HG03139 (cell line): ENCODE data around the gene SLC35C1.
"Not testable (repeated sequence)": the region's sequence is repeated elsewhere in the genome, so short reads cannot be mapped to it uniquely, and the experiment has no call there.

Source experiments
- ATAC-seq: cut with Tn5 transposase; IDR thresholded peaks from one replicate; pipeline ENCODE4 v1.9.1; 2021; ENCODE audit not compliant: unreplicated experiment

SLC35C1 gene

DNA sequence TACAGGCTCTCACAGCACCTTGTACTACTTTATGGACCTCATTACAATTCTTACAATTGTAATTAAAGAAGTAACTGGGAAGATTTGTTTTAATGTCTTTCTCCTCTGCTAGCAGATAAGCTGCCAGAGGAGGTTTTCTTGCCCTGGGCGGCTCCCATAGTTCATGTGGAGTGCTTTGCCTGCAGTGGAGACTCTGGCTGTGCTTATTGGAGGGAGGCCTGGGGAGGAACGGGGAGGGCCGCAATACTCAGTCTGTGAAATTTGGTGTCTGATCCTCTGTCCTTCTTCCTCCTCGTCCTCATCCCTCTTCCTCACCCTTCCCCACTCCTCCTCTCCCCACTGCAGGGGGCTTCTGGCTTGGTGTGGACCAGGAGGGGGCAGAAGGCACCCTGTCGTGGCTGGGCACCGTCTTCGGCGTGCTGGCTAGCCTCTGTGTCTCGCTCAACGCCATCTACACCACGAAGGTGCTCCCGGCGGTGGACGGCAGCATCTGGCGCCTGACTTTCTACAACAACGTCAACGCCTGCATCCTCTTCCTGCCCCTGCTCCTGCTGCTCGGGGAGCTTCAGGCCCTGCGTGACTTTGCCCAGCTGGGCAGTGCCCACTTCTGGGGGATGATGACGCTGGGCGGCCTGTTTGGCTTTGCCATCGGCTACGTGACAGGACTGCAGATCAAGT is 5.6 kb downstream of the SLC35C1 start:
- ATAC-seq: no peak

DNA sequence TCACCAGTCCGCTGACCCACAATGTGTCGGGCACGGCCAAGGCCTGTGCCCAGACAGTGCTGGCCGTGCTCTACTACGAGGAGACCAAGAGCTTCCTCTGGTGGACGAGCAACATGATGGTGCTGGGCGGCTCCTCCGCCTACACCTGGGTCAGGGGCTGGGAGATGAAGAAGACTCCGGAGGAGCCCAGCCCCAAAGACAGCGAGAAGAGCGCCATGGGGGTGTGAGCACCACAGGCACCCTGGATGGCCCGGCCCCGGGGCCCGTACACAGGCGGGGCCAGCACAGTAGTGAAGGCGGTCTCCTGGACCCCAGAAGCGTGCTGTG is 6.1 kb downstream of the SLC35C1 start:
- no peak for ATAC-seq

DNA sequence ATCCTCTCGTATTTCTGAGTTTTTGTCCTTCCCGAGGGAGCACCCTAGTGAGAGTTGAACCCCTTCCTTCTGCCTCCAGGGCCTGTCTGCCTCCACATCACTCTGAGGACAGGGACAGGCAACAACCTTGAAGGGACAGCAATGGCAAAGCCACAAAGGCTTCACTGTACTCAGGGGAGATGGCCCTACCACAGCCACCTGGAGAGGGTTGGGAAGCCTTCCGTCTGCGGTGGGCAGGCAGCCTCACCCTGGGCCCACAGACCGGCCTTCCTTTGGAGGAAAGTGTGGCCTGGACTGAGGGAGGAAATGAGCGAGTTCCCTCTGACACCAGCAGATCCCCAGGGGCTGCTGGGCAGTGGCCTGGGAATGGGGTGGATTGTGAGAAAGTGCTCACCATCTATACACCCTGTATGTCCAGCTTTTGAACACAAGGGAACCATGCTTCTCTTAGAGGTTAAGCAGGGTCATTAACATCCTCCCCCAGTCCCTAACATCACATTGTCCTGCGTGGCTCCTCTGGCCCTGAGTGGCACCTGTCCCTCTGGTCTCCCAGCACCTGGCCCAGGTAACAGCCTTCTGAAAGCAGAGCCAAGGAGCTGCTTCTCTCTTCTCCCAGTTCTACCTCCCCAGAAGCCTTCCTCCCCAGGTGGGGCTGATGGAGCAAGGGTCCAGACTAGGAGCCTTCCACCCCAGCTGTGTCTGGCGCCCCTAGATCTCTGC is 6.8 kb downstream of the SLC35C1 start:
- no peak for ATAC-seq

DNA sequence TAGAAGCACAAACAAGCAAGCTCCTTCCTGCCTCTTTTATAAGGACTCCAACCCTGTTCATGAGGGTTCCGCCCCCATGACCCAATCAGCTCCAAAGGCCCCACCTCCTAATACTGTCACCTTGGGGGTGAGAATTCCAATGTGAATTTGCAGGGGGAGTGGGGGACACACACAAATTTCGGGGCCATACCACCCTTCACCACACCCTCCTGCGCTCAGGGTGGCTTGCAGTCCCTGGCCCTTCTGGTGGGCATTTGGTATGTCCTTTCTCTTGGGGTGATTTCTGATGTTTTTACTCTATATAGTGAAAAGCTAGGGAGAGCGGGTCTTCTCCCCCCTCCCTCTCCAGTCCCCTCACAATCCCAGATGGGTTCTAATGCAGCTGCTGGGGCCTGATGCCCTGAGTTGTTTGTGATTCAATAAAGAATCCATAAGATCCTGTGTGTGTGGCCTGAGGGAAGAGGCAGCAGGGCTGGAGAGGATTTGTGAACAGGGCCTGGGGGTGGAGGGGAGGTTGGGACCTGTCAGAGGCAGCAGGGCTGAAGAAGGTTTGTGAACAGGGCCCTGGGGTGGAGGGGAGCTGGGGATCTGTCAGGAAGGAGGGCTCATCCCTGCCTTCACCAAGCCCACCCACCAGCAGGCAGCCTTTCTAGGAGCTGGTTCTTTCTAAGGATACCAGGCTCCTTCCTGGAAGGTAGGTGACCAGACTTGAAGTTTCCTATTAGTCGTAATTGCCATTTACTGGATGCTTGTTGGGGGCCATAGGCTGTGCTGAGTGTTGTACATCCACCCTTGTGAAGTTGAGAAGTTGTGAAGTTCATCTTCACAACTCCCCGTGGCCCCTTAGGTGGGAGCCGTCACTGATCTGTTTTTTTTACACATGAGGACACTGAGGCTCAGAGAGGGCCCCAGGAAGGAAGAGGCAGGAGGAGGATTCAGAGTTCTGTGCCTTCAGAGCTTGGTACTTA is 7.9 kb downstream of the SLC35C1 start:
- no peak for ATAC-seq

DNA sequence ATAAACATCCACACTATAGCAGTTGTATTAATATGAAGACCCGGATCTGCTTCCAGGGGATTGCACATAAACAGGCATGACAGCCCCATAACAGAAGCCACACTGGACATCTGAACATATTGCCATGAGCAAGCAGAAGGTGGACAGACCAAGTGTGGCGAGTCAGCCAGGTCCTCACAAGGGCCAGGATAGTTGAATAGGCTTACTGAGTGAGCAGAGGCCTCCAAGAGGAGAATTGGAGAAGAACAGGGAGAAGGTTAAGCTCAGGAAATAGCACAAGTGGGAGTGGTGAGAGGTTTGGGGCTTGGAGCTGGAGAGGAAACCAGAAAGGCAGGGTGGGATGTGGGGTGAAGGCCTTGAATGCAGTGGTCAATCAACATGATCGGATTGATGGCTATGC is 10.8 kb downstream of the SLC35C1 start:
- no peak for ATAC-seq

DNA sequence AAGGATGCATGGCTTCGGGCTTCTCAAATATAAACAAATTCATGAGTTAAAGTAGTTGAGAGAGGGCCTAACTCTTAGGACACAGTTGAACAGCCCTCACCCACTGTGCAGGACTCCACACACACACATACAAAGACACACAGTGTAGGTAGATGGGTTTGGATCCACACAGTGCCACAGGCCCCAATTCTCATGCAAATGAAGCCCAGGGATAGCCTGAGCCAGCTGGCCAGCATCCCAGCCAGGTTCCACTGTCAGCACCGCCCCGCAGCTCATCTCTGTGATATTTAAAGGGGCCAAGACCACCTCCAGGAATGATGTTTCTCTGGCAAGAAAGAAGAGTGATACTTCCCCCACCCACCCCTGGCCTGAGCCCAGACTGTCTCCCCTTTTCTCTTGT is 11.7 kb downstream of the SLC35C1 start:
- no peak for ATAC-seq

DNA sequence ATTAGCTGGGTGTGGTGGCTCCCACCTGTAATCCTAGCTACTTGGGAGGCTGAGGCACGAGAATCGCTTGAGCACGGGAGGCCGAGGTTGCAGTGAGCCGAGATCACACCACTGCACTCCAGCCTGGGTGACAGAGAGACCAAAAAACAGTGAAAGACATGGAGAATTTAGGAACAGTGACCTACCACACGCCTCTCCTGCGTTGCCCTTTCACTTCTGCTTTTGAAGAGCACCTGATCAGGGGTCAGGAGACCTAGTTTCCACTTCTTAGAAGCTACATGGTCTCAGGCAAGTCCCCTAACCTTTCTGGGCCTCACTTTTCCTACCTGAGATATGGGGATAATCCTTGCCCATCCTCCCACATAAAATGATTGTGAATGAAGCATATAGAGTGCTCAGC is 12.2 kb downstream of the SLC35C1 start:
- no peak for ATAC-seq

DNA sequence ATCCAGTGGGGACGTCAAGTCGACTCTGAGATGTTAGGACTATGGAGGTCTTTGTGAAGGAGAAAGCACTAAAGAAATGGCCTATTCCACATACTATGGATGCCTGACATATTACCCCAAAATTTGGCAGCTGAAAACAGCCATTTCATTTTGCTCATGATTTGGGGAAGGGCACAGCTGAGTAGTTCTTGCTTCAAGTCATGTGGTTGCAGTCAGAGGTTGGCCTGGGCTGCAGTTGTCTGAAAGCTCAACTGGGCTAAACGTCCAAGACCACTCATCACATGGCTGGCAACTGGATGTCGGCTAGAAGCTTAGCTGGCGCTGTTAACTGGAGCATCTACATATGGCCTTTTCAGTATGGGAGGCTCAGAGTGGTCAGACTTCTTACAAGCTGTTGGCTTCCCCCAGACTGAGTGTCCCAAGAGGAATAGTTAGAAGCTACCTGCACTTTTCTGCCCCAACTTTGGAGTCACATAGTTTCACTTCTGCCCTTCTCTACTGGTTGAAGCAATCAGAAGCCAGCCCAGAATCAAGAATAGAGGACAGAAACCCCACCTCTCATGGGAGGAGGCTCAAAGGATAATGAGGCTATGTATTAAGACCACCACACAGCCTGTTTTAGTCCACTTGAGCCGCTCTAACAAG is 14.1 kb downstream of the SLC35C1 start:
- ATAC-seq: no peak

DNA sequence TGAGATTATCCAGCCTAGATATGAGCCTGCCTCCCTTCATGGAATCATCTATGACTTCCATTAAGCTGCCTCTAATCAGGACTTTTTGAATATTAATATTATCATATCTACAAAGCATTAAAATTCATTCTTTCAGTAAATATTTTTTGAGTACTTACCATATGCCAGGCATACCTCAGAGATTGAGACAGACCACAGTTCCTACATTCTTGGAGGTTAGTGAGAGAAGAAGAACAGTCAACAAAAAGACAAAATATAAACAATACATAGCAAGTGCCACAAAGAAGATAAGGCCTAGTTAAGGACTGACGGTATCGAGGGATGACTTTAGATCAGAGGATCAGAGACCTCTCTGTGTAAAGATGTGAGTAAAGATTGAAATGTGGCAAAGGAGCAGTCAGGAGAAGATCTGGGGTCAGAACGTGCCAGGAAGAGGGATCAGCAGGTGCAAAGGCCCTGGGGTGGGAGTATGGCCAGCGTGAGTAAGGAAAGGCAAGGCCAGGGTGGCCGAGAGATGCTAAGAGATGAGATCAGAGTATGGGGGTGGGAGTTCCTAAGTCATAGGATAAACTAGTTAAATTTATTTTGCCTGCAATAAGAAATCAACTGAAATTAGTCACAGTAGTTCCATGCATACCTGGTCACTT is 15.4 kb downstream of the SLC35C1 start:
- ATAC-seq: no peak

DNA sequence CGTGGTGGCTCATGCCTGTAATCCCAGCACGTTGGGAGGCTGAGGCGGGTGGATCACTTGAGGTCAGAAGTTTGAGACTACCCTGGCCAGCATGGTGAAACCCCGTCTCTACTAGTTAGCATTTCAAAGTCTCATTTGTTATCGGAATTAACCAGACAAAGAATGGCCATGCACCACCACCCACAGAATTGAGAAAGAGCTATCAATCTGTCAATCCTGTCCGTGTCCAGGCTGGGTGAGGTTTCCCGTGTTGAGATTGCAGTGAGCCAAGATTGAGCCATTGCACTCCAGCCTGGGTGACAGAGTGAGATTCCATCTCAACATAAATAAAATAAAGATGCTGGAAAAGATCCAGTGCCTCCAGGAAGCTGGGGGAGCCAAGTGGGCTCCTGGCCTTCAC is 21.5 kb downstream of the SLC35C1 start:
- not testable (repeated sequence) for ATAC-seq

DNA sequence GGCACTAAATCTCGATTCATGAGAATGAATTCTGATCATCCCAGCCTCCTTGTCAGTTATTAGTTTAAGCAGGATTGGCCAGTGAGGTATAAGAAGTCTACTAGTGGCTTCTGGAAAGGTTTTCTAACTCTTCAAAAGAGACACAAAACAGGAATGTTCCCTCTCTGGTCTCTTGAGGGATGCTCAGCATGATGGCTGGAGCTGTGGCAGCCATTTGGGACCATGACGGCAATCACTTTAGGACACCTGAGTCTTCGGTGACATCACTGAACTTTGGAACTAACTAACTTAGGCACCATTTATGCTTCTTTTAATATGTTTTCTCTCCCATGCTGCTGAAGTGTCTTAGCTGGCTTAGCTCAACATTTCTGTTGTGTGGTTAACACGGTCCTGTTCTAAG is 22.2 kb downstream of the SLC35C1 start:
- no peak for ATAC-seq

DNA sequence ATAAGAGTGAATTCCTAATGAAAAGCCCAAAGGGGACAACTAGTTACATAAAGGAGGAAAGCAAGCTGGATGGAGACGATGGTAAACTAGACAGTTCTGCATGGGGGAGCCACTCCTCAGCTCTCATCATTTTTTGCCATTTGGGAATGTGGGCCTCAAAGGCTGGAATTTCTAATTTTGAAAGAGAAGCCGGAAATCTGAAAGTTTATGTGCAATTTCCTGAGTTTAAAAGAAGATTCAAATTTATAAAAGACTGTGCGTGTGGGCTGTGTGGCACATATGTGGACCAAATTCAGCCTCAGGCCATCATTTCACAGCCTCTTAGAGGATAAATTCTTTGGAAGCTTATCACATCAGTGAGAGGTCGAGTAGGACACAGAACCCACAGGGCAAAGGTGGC is 24.0 kb downstream of the SLC35C1 start:
- no peak for ATAC-seq

DNA sequence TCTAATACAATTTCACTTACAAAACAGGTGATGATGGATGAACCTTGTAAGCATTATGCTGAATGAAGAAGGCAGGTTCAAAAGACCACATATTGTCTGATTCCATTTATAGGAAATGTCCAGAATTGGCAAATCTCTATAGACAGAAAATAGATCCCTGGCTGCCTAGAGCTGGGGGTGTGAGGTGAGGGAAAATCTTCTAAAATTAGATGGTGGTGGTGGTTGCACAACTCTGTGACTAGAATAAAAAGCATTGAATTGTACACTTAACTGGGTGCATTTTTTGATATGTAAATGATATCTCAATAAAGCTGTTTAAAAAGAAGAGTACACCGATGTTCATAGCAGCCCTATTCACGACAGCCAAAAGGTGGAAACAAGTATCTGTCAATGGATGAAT is 25.6 kb downstream of the SLC35C1 start:
- ATAC-seq: no peak

DNA sequence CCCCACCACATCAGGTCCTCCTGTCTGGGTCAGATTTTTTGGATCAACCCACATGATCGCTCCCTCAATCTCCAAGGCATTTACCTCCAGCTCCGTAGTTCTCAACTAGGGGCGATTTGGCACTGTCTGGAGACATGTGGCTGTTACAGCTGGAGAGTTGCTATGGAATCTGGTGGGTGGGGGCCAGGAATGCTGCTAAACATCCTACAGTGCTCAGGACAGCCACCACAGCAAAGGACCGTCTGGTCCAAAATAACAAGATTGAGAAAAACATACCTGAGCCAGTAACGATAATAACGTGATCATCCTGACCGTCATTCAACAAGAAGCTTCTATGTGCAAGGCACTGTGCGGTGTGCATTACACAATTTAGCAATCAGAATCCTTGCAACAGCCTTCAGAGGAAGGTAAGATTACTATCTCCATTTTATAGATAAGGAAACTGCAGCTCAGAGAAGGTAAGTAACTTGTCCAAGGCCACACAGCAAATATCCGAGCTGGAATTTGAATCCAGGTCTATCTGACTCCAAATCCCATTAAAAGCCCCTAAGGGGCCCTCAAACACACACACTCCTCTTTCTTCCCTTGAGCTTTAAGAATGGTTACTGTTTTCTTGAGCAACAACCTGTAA is 28.0 kb downstream of the SLC35C1 start:
- ATAC-seq: no peak

DNA sequence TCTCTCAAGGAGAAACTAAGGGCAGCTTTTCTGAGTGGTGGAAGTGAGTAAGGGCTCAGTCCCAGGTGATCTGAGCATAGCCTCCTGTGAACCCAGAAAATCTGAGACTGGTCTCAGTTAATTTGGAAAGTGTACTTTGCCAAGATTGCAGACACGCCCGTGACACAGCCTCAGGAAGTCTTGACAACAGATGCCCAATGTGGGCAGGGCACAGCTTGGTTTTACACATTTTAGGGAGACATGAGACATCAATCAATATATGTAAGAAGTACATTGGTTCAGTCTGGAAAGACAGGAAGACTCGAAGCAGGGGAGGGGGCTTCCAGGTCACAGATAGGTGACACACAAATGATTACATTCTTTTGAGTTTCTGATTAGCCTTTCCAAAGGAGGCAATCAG is 28.8 kb downstream of the SLC35C1 start:
- ATAC-seq: no peak

DNA sequence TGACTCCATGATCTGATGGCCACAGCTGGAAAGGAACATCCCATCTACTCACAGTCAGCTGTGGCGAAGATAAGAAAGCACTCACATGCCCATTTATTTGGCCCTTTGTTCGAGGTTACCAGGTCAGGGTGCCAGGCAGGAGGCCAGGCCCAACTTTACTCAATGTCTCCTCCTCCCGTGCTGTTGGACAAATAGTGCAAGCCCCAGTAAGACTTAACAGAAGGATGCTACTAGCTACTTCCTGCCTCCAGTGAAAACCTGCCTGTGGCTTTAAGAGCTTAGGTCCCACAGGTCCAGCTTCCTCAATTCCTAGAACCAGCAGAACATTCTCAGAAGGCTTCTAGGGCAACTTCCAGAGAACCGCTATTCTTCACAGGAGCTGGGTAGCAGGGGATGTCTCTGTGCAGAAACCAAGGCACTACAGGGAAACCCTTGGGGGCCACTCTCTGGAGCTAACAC is 29.4 kb downstream of the SLC35C1 start:
- ATAC-seq: no peak

DNA sequence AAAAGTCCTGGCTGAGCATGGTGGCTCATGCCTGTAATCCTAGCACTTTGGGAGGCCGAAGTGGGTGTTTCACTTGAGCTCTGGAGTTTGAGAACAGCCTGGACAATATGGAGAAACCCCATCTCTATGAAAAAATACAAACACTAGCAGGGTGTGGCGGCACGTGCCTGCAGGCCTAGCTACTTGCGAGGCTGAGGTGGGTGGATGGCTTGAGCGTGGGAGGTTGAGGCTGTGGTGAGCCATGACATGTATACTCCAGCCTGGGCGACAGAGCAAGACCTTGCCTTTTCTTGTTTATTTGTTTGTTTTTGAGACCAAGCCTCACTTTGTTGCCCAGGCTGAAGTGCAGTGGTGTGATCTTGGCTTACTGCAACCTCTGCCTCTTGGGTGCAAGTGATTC is 34.3 kb downstream of the SLC35C1 start:
- ATAC-seq: no peak

DNA sequence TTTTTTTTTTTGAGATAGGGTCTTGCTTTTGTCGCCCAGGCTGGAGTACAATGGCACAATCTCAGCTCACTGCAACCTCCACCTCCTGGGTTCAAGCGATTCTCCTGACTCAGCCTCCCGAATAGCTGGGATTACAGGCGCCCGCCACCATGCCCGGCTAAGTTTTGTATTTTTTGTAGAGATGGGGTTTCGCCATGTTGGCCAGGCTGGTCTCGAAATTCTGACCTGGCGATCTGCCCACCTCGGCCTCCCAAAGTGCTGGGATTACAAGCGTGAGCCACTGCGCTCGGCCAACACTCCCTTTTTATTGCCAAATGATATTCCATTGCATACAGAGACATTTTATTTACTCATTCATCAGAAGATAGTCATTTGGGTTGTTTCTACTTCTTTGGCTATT is 35.3 kb downstream of the SLC35C1 start:
- not testable (repeated sequence) for ATAC-seq

DNA sequence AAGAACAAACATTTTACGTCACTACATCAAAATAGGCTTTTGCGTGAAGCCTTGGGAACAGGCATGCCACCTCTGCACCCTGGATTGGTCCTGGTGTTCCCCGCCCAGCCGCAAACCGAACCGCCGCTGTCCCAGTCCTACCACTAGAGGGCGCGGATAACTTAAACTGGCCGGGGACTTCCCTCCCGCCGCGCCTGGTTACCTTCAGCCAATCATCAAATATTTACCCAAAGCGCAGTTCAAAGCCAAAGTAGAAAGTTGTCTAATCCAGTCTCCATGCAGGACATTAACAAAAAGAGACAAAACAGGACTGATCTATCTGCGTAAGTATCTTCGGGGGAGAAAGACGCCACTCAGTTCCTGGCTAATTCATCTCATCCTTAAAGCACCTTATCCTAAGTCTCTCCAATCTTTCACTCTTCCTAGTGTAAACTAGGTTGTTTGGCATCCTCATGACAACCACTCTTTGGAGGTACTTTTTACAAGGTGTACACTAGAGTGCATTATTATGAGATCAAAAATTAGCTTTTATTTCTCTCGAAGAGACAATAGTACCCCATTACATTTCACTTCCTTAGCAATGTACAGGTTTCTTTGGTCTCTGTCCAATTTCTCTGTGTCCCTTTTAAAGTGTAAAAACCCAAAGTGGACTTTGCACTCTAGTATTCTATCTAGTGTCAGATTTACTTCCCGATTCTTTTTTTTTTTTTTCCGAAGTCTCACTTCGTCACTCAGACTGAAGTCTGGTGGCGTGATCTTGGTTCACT is 38.4 kb downstream of the SLC35C1 start:
- no peak for ATAC-seq
